B cell (primary cell): ENCODE measurements around the gene PPP1R3E. TPM values are rescaled to one million over a fixed set of nuclear protein-coding genes. Genes with fewer than 3 reads are reported as not detected.

ENCODE experiments used
- ATAC-seq: fragments of 200-7000 bp; cut with Tn5 transposase; one replicate; pipeline ENCODE4 v1.10.0; 2021; ENCODE audit warnings: low read depth, mild to moderate bottlenecking, moderate number of reproducible peaks, moderate library complexity
- CTCF ChIA-PET: fragments of 350-600 bp; sonication (Branson Sonifier 250); formaldehyde crosslinking; loops from one replicate; lab custom pipeline; 2021; ENCODE audit warnings: antibody characterized with exemption, inconsistent platforms; lab: Charles Lee
- POLR2A ChIA-PET: fragments of 350-600 bp; sonication (Branson Sonifier 250); formaldehyde crosslinking; loops from one replicate; lab custom pipeline; 2021; ENCODE audit warnings: antibody characterized with exemption; lab: Charles Lee
- DNase-seq: peaks from one replicate; pipeline ENCODE4 v3.0.0; 2013
- H2AFZ ChIP-seq: 2 replicates; pipeline ENCODE4 v1.6.1; 2012; ENCODE audit warnings: mild to moderate bottlenecking, low read depth, low read length; ENCODE audit not compliant: insufficient read depth, poor library complexity, severe bottlenecking
- H3K27ac ChIP-seq, 2 donors: 1 replicate in 1 of 2; 2 replicates in 1 of 2; pipeline ENCODE4 v1.5.1; 2012 to 2013; ENCODE audit warnings: low read length in 2 of 2, mild to moderate bottlenecking in 2 of 2, moderate library complexity in 1 of 2
- H3K27me3 ChIP-seq, 4 experiments: fragments of 200-600 bp in 1 of 4; sonication (generic) in 1 of 4; replicated peaks in 1 of 4; 1 replicate in 2 of 4; 2 replicates in 2 of 4; pipeline versions ENCODE4 v1.6.1 to v1.7.0; 2013 to 2016; ENCODE audit warnings: low read length in 3 of 4, mild to moderate bottlenecking in 2 of 4, mixed read lengths in 1 of 4, moderate library complexity in 1 of 4; ENCODE audit not compliant: insufficient read depth in 4 of 4, control insufficient read depth in 3 of 4; ENCODE audit errors: control extremely low read depth in 1 of 4
- H3K36me3 ChIP-seq, 2 experiments: replicated peaks in 1 of 2; 1 replicate in 1 of 2; 2 replicates in 1 of 2; pipeline versions ENCODE4 v1.6.1 to v1.7.1; 2013; ENCODE audit warnings: low read length in 1 of 2; ENCODE audit not compliant: insufficient read depth in 2 of 2, control insufficient read depth in 1 of 2; ENCODE audit errors: control extremely low read depth in 1 of 2, extremely low read depth in 1 of 2
- H3K4me1 ChIP-seq, 2 donors: fragments of 200-600 bp in 1 of 2; sonication (generic) in 1 of 2; 1 replicate in 1 of 2; 2 replicates in 1 of 2; pipeline versions ENCODE4 v1.5.1 to v1.6.1; 2013 to 2017; ENCODE audit warnings: low read length in 2 of 2; ENCODE audit not compliant: control insufficient read depth in 2 of 2, insufficient read depth in 2 of 2
- H3K4me2 ChIP-seq: replicated peaks from 2 replicates; pipeline ENCODE3; 2012; ENCODE audit warnings: mild to moderate bottlenecking, low read depth, low read length; ENCODE audit not compliant: poor library complexity, severe bottlenecking
- H3K4me3 ChIP-seq, 5 experiments: fragments of 200-600 bp in 1 of 5; sonication (generic) in 1 of 5; 1 replicate in 3 of 5; 2 replicates in 2 of 5; pipeline versions ENCODE4 v1.5.1 to v1.7.0; 2011 to 2016; ENCODE audit warnings: low read length in 4 of 5, mild to moderate bottlenecking in 4 of 5, low read depth in 2 of 5, control low read depth in 1 of 5, moderate library complexity in 1 of 5; ENCODE audit not compliant: insufficient read depth in 1 of 5; ENCODE audit errors: control extremely low read depth in 1 of 5, extremely low read depth in 1 of 5
- H3K79me2 ChIP-seq: fragments of 200-600 bp; sonication (generic); one replicate; pipeline ENCODE4 v1.6.0; 2016; ENCODE audit warnings: low read length; ENCODE audit not compliant: control insufficient read depth, insufficient read depth
- H3K9ac ChIP-seq: fragments of 200-600 bp; sonication (generic); 2 replicates; pipeline ENCODE4 v1.6.1; 2017; ENCODE audit warnings: mild to moderate bottlenecking, low read length, moderate library complexity
- H3K9me3 ChIP-seq, 3 donors: one replicate each; pipeline versions ENCODE4 v1.6.1 to v1.7.1; 2013; ENCODE audit warnings: low read length in 2 of 3; ENCODE audit not compliant: control insufficient read depth in 2 of 3, insufficient read depth in 1 of 3; ENCODE audit errors: control extremely low read depth in 1 of 3
- H4K20me1 ChIP-seq: 2 replicates; pipeline ENCODE4 v1.6.0; 2012; ENCODE audit warnings: mild to moderate bottlenecking, low read length; ENCODE audit not compliant: insufficient read depth, control insufficient read depth, poor library complexity, severe bottlenecking
- H3K27ac Mint-ChIP-seq: one replicate; pipeline ENCODE4 v1.8.0; 2021; ENCODE audit warnings: mixed read lengths
- H3K27me3 Mint-ChIP-seq: one replicate; pipeline ENCODE4 v1.8.0; 2021; ENCODE audit warnings: mixed read lengths
- H3K4me1 Mint-ChIP-seq: one replicate; pipeline ENCODE4 v1.8.0; 2021; ENCODE audit warnings: mixed read lengths
- H3K4me3 Mint-ChIP-seq: one replicate; pipeline ENCODE4 v1.8.0; 2021; ENCODE audit warnings: mixed read lengths
- H3K9me3 Mint-ChIP-seq: one replicate; pipeline ENCODE4 v1.8.0; 2022; ENCODE audit warnings: mixed read lengths; ENCODE audit not compliant: insufficient read depth
- EZH2 ChIP-seq: IDR thresholded peaks from 2 replicates; pipeline ENCODE4 v1.6.1; 2012; ENCODE audit warnings: borderline replicate concordance, low read depth, mild to moderate bottlenecking, moderate library complexity, low read length; ENCODE audit not compliant: insufficient read depth, poor library complexity, severe bottlenecking
- WGBS: methylation state at CpG from one replicate; pipeline ENCODE4 v1.1.5; 2013; ENCODE audit warnings: missing lambda C conversion rate; ENCODE audit not compliant: insufficient coverage; 5-methylcytosine and 5-hydroxymethylcytosine counted together
- intact Hi-C: fragments of 100-400 bp; cut with micrococcal nuclease; formaldehyde crosslinking; loops from one replicate; pipeline ENCODE4 v1.10.0; 2022
- polyA minus RNA-seq: library from RNA; depleted of rRNA, polyadenylated mRNA; stranded (reverse); fragments of >200 nt; gene quantifications from 2 replicates; pipeline ENCODE4 v1.2.3, GENCODE V29; 2012
- polyA plus RNA-seq: library from polyadenylated mRNA; depleted of rRNA; stranded (reverse); fragments of >200 nt; gene quantifications from 2 replicates; pipeline ENCODE4 v1.2.3, GENCODE V29; 2012
- total RNA-seq, 2 donors: library from RNA; stranded (reverse); fragments of 120-200 nt in 1 of 2; gene quantifications; 1 replicate in 1 of 2; 2 replicates in 1 of 2; pipeline versions ENCODE4 v1.2.3 to v1.2.4, GENCODE V29; 2013 to 2022
- TF ChIP-seq, protein P1 (sequence below): fragments of 200-600 bp; IDR thresholded peaks from one replicate; pipeline ENCODE4 v1.8.0; 2022; ENCODE audit warnings: antibody characterized with exemption, mild to moderate bottlenecking

The PPP1R3E gene, protein sequence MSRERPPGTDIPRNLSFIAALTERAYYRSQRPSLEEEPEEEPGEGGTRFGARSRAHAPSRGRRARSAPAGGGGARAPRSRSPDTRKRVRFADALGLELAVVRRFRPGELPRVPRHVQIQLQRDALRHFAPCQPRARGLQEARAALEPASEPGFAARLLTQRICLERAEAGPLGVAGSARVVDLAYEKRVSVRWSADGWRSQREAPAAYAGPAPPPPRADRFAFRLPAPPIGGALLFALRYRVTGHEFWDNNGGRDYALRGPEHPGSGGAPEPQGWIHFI
- total RNA-seq, result 74.8 and 76.7 TPM in 2 replicates
- total RNA-seq (2013), result 26.5 TPM
- 56.9 and 57.2 TPM in 2 replicates for polyA plus RNA-seq
- polyA minus RNA-seq, result 14.5 and 15.8 TPM in 2 replicates

DNA sequence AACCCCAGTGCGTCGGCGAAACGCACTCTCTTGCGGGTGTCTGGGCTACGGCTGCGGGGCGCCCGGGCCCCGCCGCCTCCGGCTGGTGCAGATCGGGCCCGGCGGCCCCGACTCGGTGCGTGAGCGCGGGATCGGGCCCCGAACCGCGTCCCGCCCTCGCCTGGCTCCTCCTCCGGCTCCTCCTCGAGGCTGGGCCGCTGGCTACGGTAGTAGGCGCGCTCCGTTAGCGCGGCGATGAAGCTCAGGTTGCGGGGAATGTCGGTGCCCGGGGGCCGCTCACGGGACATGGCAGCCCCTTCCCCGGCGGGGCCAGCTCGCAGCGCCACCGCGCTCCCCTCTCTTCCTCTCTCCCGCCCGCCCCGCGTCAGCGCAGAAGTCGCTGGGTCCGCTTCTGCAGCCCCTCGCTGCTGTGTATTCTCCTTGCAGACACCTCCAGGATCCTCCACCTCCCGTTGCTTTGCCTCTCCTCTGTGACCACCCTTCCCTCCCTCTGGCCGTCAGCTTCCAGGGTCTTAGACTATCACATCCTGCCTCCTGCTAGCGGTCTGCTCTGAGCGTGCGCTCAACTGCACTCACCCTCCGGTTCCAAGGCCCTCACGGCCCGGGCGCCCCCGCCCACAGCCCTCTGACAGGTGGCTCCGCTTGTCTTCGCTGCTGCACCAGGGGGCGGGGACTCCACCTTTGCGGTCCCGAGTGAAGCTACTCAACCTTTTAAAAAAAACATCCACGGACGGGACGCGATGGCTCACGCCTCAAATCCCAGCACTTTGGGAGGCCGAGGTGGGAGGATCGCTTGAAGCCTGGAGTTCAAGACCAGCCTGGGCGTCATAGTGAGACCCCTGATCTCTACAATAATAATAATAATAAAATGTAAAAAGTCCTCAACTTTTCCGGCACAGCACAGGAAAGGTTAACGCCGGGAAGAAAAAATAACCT, at the start of gene PPP1R3E:
Gene PPP1R3E, minus strand, starts transcription at position 570 of the 936 bp plus-strand sequence. Its CDS starts 283 bp downstream, at position 287.
- Mint-ChIP-seq H3K9me3 (no peaks in the 10 kb centered on the region), H3K4me3 (peak within 1 kb of the TSS; percentile 98), H3K27me3 (no peaks in the 10 kb centered on the region), H3K27ac (peak within 1 kb of the TSS; percentile 98), H3K4me1 (peaks cover 45% of the 10 kb centered on the region)
- H3K36me3 ChIP-seq, result peaks cover 0 to 5% of the 10 kb centered on the region in 2 experiments
- peaks cover 0 to 3% (median 0%) of the 10 kb centered on the region in 3 donors for H3K9me3 ChIP-seq
- H3K27ac ChIP-seq, result peak within 1 kb of the TSS; percentile 95 to 96
- peaks cover 25 to 37% of the 10 kb centered on the region in 2 donors for H3K4me1 ChIP-seq
- no peaks in the 10 kb centered on the region for H4K20me1 ChIP-seq
- peak within 1 kb of the TSS; percentile 54 to 86 (median 81) for H3K4me3 ChIP-seq
- TF ChIP-seq EZH2, result no peak
- TF ChIP-seq, protein P1, sequence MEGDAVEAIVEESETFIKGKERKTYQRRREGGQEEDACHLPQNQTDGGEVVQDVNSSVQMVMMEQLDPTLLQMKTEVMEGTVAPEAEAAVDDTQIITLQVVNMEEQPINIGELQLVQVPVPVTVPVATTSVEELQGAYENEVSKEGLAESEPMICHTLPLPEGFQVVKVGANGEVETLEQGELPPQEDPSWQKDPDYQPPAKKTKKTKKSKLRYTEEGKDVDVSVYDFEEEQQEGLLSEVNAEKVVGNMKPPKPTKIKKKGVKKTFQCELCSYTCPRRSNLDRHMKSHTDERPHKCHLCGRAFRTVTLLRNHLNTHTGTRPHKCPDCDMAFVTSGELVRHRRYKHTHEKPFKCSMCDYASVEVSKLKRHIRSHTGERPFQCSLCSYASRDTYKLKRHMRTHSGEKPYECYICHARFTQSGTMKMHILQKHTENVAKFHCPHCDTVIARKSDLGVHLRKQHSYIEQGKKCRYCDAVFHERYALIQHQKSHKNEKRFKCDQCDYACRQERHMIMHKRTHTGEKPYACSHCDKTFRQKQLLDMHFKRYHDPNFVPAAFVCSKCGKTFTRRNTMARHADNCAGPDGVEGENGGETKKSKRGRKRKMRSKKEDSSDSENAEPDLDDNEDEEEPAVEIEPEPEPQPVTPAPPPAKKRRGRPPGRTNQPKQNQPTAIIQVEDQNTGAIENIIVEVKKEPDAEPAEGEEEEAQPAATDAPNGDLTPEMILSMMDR, result no peak
- DNase-seq (peak; percentile 91), ATAC-seq (peak; percentile 25)
- H2AFZ ChIP-seq, result peak within 1 kb of the TSS; percentile 92
- peaks cover 6% of the 10 kb centered on the region for H3K79me2 ChIP-seq
- H3K9ac ChIP-seq, result peak within 1 kb of the TSS; percentile 90
- H3K27me3 ChIP-seq, result no peaks in the 10 kb centered on the region
- peak within 1 kb of the TSS; percentile 98 for H3K4me2 ChIP-seq
- POLR2A ChIA-PET, result interaction anchor here (0.5 to 5.0 kb wide), 8 partner anchors 14 to 384 kb away, joined by 3 to 84 read pairs (median 5); partner anchors contain the start of genes ACIN1, C14orf119, HOMEZ and PABPN1
- WGBS, result 2% methylated on average over 72 of the region's 81 CpGs
- CTCF ChIA-PET, result interaction anchor here (0.6 to 8.6 kb wide), 9 partner anchors 16 to 726 kb away, joined by 3 to 56 read pairs (median 5); partner anchors contain the start of genes ACIN1, C14orf119, CDH24 and HOMEZ
- intact Hi-C loops, result loop anchor here (5.0 to 10.0 kb wide), 7 partner anchors 255 to 1920 kb away; partner anchors contain the start of genes PRMT5, PSME2, RNF31 and SUPT16H
